ENCODE results near the gene LEKR1.
A peak's percentile ranks its signal among the peaks of the same experiment; 100 is the strongest.
"Not testable (repeated sequence)": the region's sequence is repeated elsewhere in the genome, so short reads cannot be mapped to it uniquely, and the experiment has no call there.

The LEKR1 gene

GRCh38 chr3:156808025-156808424, 18.1 kb upstream of the LEKR1 start:
- no peak for DNase-seq

DNA sequence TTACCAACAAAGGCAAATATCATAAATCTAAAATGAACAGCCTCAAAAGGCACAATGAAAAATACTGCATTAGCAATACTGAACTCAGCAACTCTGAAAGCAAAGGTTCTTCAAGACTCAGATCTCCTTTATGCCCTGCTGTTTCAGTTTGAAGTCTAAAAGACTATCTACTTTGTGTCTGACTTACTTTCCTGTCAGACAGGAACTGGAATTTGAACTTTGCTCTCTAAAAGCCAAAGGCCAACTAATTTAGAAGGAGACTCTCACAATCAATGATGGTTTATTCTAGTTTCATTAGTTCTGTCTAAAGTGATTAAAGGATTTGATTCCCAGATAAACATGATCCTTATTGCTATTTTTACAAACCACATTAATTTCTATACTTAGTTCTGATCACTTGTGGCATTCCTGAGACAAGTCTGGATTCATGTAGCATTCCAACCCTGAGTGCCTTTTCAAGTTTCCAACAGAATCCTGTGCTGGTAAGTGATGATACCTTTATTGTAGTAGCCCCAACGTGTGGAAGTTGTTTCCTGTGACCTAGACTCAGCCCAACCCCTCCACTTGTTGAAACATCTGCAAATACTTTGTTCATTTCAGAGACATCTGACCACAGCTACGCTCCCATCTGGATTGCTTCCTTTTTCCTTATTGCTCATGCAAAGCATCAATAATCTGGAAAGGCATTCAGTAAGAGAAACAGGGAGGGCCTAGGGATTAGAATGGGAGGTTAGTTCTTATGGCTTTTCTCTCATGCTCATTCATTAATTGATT, 14.9 kb upstream of the LEKR1 start:
- no peak for DNase-seq

GRCh38 chr3:156812521-156813335, 13.4 kb upstream of the LEKR1 start:
- no peak for DNase-seq

- no peak for DNase-seq
These were observed 11.9 kb upstream of the LEKR1 start for GRCh38 chr3:156814295-156814694.

DNA sequence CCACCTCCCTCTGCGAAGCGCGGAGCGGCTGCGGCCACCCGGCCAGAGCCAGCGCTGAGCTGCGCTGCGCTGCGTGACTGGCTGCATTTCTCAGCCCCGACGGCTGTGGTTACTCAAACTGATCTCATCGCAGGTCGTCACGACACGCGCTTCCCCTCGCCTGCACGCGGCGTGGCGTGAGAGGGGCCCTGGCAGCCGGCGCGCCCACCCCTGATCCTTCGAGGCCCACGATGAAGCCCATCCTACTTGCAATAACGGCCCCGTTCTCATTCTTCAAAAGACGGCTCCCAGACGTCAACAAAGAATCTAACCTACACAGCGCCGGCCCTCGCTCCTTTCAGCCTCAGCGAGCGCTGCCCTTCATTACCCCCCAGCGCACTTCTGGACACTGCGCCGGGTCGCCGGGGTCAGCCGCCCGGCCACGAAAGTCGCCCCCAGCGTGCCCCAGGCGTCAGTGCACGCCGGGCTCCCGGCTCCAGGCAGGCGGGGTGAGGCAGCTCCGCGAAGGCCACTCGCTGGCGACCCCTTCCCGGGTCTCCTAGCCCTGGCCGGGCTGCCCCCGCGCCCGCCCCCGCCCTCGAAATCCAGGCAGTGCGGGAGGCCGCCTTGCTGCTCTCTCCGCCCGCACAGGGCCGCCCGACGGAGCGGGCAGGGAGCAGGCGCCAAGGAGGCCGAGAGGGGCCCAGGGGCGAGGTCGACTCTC, 9.9 kb upstream of the LEKR1 start:
- no peak for DNase-seq

DNA sequence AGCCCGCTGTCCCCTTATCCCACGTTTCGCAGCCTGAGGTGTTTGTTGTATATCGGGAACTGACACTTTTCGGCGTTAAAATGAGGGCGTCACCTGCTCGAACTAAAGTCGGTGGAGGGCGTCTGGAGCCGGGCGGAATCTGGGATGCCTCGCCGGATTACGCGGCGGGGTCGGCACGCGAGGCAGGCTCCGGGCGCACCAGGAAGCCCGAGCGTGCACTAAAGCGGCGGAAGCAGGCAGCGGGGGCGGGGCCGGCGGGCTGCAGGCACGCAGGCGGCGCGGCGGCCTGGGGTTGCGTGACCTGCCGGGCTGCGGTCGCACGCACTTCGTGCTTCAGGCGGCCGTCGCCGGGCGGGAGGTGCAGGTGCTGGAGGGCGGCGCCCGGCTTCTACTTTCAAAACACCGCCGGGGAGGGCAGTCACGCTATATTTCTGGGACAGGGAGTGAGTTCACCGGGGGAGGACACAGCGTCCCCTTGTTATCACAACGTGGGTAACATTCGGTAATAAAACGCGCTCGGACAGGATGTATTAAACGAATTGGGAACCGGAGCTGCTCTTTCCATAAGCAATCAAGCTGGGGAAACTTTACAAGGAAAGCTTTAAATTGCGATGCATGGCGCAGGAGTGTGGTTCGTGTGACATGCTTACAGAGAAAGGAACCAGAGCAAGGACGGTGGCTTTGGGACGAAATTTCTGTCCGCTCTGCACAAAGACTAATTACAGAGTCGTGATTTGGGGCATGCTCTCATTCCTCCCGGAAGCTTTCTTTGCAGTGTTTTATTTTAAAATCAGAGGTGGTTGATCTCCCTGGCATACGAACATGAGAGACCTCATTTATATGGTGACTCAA, 9.1 kb upstream of the LEKR1 start:
- peak; percentile 66 for DNase-seq

- no peak for DNase-seq
These were observed 8.4 kb upstream of the LEKR1 start for GRCh38 chr3:156817646-156818272.

- no peak for DNase-seq
These were observed 7.9 kb upstream of the LEKR1 start for GRCh38 chr3:156818273-156818651.

DNA sequence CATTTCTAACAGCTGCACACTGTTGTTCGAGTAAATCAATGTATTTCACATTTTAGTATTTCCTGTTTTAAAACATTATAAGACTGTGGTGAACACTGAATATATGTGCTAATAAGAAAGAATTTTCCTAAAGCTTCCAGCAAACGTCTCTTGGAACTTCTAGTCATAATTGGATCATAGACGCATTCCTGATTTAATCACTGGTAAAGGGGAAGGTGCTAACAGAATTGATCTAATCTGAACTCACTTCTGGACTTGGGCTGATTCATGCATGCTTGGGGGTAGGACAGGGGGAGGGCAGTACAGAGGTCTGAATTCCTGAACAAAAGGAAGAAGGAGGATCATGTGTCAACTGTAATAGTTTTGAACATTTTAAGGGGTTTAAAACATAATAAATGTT, 7.3 kb upstream of the LEKR1 start:
- DNase-seq, result no peak

DNA sequence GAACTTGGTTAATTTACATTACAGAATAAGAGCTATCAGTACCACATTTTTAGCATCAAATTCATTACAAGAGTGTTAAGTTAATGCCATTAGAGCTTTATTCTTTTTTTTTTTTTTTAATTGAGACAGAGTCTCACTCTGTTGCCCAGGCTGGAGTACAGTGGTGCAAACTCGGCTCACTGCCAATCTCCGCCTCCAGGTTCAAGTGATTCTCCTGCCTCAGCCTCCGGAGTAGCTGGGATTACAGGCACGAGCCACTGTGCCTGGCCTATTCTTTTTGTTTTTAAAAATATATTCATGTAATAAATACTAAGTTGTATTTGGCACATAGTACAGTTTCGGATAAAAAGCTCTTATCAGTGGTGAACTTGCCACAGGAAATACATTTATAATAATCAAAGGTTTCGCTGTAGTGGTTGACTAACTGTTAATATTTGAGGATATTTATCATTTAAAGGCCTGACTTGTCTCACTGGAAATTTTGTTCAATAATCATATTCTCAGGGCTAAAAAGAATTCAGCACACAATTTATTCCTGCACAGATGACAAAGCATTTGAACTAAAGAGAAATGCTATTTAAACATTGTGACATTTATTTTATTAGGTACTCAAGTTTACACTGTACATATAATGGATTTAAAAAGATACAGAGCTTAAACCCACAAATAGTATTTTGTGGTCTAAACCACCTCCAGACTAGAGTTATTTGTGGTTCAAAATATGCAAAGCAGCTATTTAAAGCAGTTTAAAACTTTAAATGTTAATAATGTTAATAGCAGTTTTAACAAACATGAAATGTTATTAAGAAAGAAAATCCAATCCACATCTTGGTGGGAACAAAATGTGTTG, 6.1 kb upstream of the LEKR1 start:
- no peak for DNase-seq

- DNase-seq, result no peak
These were observed 5.5 kb upstream of the LEKR1 start for GRCh38 chr3:156820692-156821080.

GRCh38 chr3:156822626-156823260, 3.4 kb upstream of the LEKR1 start:
- DNase-seq, result not testable (repeated sequence)

- no peak for DNase-seq
These were observed 384 bp upstream of the LEKR1 start for GRCh38 chr3:156825795-156826143.

- no peak for DNase-seq
These were observed 1.0 kb downstream of the LEKR1 start for GRCh38 chr3:156826896-156827882.

- DNase-seq, result no peak
These were observed 4.9 kb downstream of the LEKR1 start for GRCh38 chr3:156831006-156831405.

- DNase-seq, result no peak
These were observed 8.3 kb downstream of the LEKR1 start for GRCh38 chr3:156834435-156834834.

GRCh38 chr3:156834962-156835535, 8.9 kb downstream of the LEKR1 start:
- DNase-seq, result no peak

- no peak for DNase-seq
These were observed 10.5 kb downstream of the LEKR1 start for GRCh38 chr3:156836701-156837100.

- no peak for DNase-seq
These were observed 11.0 kb downstream of the LEKR1 start for GRCh38 chr3:156837115-156837514.

Measured in T1000 (cell line).